GM12873 (cell line): ENCODE results near the gene TBPL1.

Source experiments
- CTCF ChIP-seq: IDR thresholded peaks from 2 replicates; pipeline ENCODE4 v1.5.1; 2012; ENCODE audit warnings: low read depth, mild to moderate bottlenecking, moderate library complexity, low read length, control low read depth; ENCODE audit not compliant: insufficient read depth; ENCODE audit errors: missing control alignments

The TBPL1 gene

GRCh38 chr6:133997267-133997666 is 44.2 kb downstream of the TBPL1 start:
- no peak for TF ChIP-seq CTCF

GRCh38 chr6:133999305-133999704 is 46.3 kb downstream of the TBPL1 start:
- TF ChIP-seq CTCF, result no peak

- TF ChIP-seq CTCF, result no peak
Measured at GRCh38 chr6:134000443-134000842, 47.4 kb downstream of the TBPL1 start.

GRCh38 chr6:134002821-134003220 is 49.8 kb downstream of the TBPL1 start:
- no peak for TF ChIP-seq CTCF

GRCh38 chr6:134003542-134003951 is 50.5 kb downstream of the TBPL1 start:
- no peak for TF ChIP-seq CTCF

GRCh38 chr6:134004714-134005113 is 51.7 kb downstream of the TBPL1 start:
- TF ChIP-seq CTCF, result no peak

GRCh38 chr6:134005800-134006199 is 52.8 kb downstream of the TBPL1 start:
- no peak for TF ChIP-seq CTCF
